Activated T-cell treated with anti-CD3 and anti-CD28 coated beads, Interleukin-2, amount 50 U/mL, for 72 hours (primary cell): Measurements from ENCODE around the gene SPTLC3. TPM values are rescaled to one million over a fixed set of nuclear protein-coding genes. Genes with fewer than 3 reads are reported as not detected.

ENCODE experiments used
- ATAC-seq, 2 donors: fragments of 150-1000 bp; cut with Tn5 transposase; replicated peaks in 1 of 2; 2 replicates each; pipeline ENCODE4 v1.10.0; 2021; ENCODE audit warnings: moderate library complexity in 2 of 2, mild to moderate bottlenecking in 1 of 2
- DNase-seq, 2 donors: peaks; one replicate each; pipeline ENCODE4 v3.0.0; 2021 to 2022; ENCODE audit warnings: mixed read lengths in 1 of 2
- H3K27ac Mint-ChIP-seq: one replicate; pipeline ENCODE4 v1.8.0; 2022; ENCODE audit warnings: mild to moderate bottlenecking, moderate library complexity, mixed read lengths
- H3K27me3 Mint-ChIP-seq: one replicate; pipeline ENCODE4 v1.8.0; 2022; ENCODE audit warnings: low read depth, mixed read lengths
- H3K36me3 Mint-ChIP-seq, 2 donors: one replicate each; pipeline ENCODE4 v1.8.0; 2022; ENCODE audit warnings: mixed read lengths in 2 of 2, mild to moderate bottlenecking in 1 of 2; ENCODE audit not compliant: insufficient read depth in 2 of 2
- H3K4me1 Mint-ChIP-seq: one replicate; pipeline ENCODE4 v1.8.0; 2022; ENCODE audit warnings: low read depth, mixed read lengths
- H3K4me3 Mint-ChIP-seq, 2 donors: one replicate each; pipeline ENCODE4 v1.8.0; 2022; ENCODE audit warnings: mild to moderate bottlenecking in 2 of 2, mixed read lengths in 2 of 2, moderate library complexity in 2 of 2
- H3K9me3 Mint-ChIP-seq, 2 donors: one replicate each; pipeline ENCODE4 v1.8.0; 2022; ENCODE audit warnings: mixed read lengths in 2 of 2
- total RNA-seq, 2 donors: library from RNA; stranded (reverse); gene quantifications; one replicate each; pipeline ENCODE4 v1.2.3, GENCODE V29; 2022

SPTLC3 gene
- total RNA-seq, 2 donors from 2014 or later = 1.4 to 2.0 TPM

- no peaks in the 10 kb centered on the region for H3K36me3 Mint-ChIP-seq
- H3K4me1 Mint-ChIP-seq = no peaks in the 10 kb centered on the region
- no peak overlapping the region for H3K4me3 Mint-ChIP-seq
Measured at GRCh38 chr20:12999201-12999600, 9.6 kb upstream of the SPTLC3 start.

GRCh38 chr20:13002251-13002650 lies 6.5 kb upstream of the SPTLC3 start:
- H3K4me1 Mint-ChIP-seq = no peaks in the 10 kb centered on the region
- ATAC-seq (no peak), DNase-seq (no peak)
- no peak overlapping the region for H3K4me3 Mint-ChIP-seq
- no peaks in the 10 kb centered on the region for H3K9me3 Mint-ChIP-seq
- H3K27me3 Mint-ChIP-seq = no peaks in the 10 kb centered on the region
- H3K36me3 Mint-ChIP-seq = no peaks in the 10 kb centered on the region
- H3K27ac Mint-ChIP-seq = no peak overlapping the region

More at GRCh38 chr20:12999201-12999600, 9.6 kb upstream of the SPTLC3 start:
- ATAC-seq = no peak
- no peak for DNase-seq
- H3K9me3 Mint-ChIP-seq = peaks cover 0 to 2% of the 10 kb centered on the region in 2 donors
- no peak overlapping the region for H3K27ac Mint-ChIP-seq
- no peaks in the 10 kb centered on the region for H3K27me3 Mint-ChIP-seq

- ATAC-seq = no peak
- H3K36me3 Mint-ChIP-seq = no peaks in the 10 kb centered on the region
Measured at GRCh38 chr20:13006825-13007224, 1.9 kb upstream of the SPTLC3 start.

GRCh38 chr20:13007596-13007995 lies 1.2 kb upstream of the SPTLC3 start:
- H3K36me3 Mint-ChIP-seq = no peaks in the 10 kb centered on the region

More at GRCh38 chr20:13006825-13007224, 1.9 kb upstream of the SPTLC3 start:
- Mint-ChIP-seq H3K27ac (no peak overlapping the region), H3K4me3 (no peak overlapping the region), H3K9me3 (no peaks in the 10 kb centered on the region), H3K4me1 (peaks cover 26% of the 10 kb centered on the region), H3K27me3 (no peaks in the 10 kb centered on the region)
- no peak for DNase-seq

GRCh38 chr20:13009682-13010406 lies 1.1 kb downstream of the SPTLC3 start:
- Mint-ChIP-seq H3K4me3 (peak overlapping the region; percentile 69 to 76), H3K9me3 (no peaks in the 10 kb centered on the region), H3K4me1 (peaks cover 32% of the 10 kb centered on the region), H3K36me3 (no peaks in the 10 kb centered on the region), H3K27ac (peak overlapping the region; percentile 11), H3K27me3 (no peaks in the 10 kb centered on the region)
- peak in 1 of 2 donors; percentile 5 for DNase-seq
- ATAC-seq = peak; percentile 72 to 80

More at GRCh38 chr20:13007596-13007995, 1.2 kb upstream of the SPTLC3 start:
- no peak overlapping the region for H3K27ac Mint-ChIP-seq
- no peaks in the 10 kb centered on the region for H3K9me3 Mint-ChIP-seq
- peaks cover 28% of the 10 kb centered on the region for H3K4me1 Mint-ChIP-seq
- no peak overlapping the region for H3K4me3 Mint-ChIP-seq
- no peaks in the 10 kb centered on the region for H3K27me3 Mint-ChIP-seq
- ATAC-seq (no peak), DNase-seq (no peak)

GRCh38 chr20:13012886-13013285 lies 4.1 kb downstream of the SPTLC3 start:
- Mint-ChIP-seq H3K9me3 (no peaks in the 10 kb centered on the region), H3K27me3 (no peaks in the 10 kb centered on the region), H3K36me3 (no peaks in the 10 kb centered on the region), H3K4me1 (peaks cover 32% of the 10 kb centered on the region), H3K4me3 (no peak overlapping the region), H3K27ac (no peak overlapping the region)
- ATAC-seq = no peak
- DNase-seq = no peak

- ATAC-seq = no peak
- peaks cover 31% of the 10 kb centered on the region for H3K4me1 Mint-ChIP-seq
- H3K27me3 Mint-ChIP-seq = no peaks in the 10 kb centered on the region
- no peak overlapping the region for H3K4me3 Mint-ChIP-seq
- DNase-seq = no peak
- no peaks in the 10 kb centered on the region for H3K9me3 Mint-ChIP-seq
- H3K27ac Mint-ChIP-seq = no peak overlapping the region
- no peaks in the 10 kb centered on the region for H3K36me3 Mint-ChIP-seq
Measured at GRCh38 chr20:13013411-13013810, 4.6 kb downstream of the SPTLC3 start.

- peaks cover 11 to 12% of the 10 kb centered on the region in 2 donors for H3K9me3 Mint-ChIP-seq
- H3K4me1 Mint-ChIP-seq = peaks cover 5% of the 10 kb centered on the region
- H3K27ac Mint-ChIP-seq = no peak overlapping the region
- ATAC-seq (peak in 1 of 2 donors; percentile 39), DNase-seq (no peak)
- H3K27me3 Mint-ChIP-seq = no peaks in the 10 kb centered on the region
- H3K36me3 Mint-ChIP-seq = peaks cover 8 to 9% of the 10 kb centered on the region in 2 donors
- no peak overlapping the region for H3K4me3 Mint-ChIP-seq
Measured at GRCh38 chr20:13017235-13017634, 8.5 kb downstream of the SPTLC3 start.

- no peak for DNase-seq
- Mint-ChIP-seq H3K27ac (no peak overlapping the region), H3K9me3 (peaks cover 15 to 16% of the 10 kb centered on the region in 2 donors), H3K27me3 (no peaks in the 10 kb centered on the region), H3K4me1 (peaks cover 5% of the 10 kb centered on the region), H3K4me3 (no peak overlapping the region), H3K36me3 (peaks cover 10 to 14% of the 10 kb centered on the region in 2 donors)
- ATAC-seq = no peak
Measured at GRCh38 chr20:13017883-13018535, 9.2 kb downstream of the SPTLC3 start.

GRCh38 chr20:13021205-13021970 lies 12.6 kb downstream of the SPTLC3 start:
- ATAC-seq (no peak), DNase-seq (no peak)
- H3K4me1 Mint-ChIP-seq = peaks cover 8% of the 10 kb centered on the region
- H3K27me3 Mint-ChIP-seq = no peaks in the 10 kb centered on the region
- peaks cover 12 to 17% of the 10 kb centered on the region in 2 donors for H3K36me3 Mint-ChIP-seq
- H3K27ac Mint-ChIP-seq = no peak overlapping the region
- peaks cover 17 to 18% of the 10 kb centered on the region in 2 donors for H3K9me3 Mint-ChIP-seq
- no peak overlapping the region for H3K4me3 Mint-ChIP-seq

GRCh38 chr20:13022401-13023155 lies 13.8 kb downstream of the SPTLC3 start:
- Mint-ChIP-seq H3K27me3 (no peaks in the 10 kb centered on the region), H3K4me3 (no peak overlapping the region), H3K4me1 (peaks cover 8% of the 10 kb centered on the region), H3K36me3 (peaks cover 12 to 17% of the 10 kb centered on the region in 2 donors), H3K27ac (no peak overlapping the region), H3K9me3 (peaks cover 17 to 18% of the 10 kb centered on the region in 2 donors)
- no peak for ATAC-seq
- no peak for DNase-seq

- Mint-ChIP-seq H3K36me3 (peaks cover 12 to 17% of the 10 kb centered on the region in 2 donors), H3K27me3 (no peaks in the 10 kb centered on the region), H3K4me3 (no peak overlapping the region), H3K4me1 (peaks cover 8% of the 10 kb centered on the region), H3K9me3 (peaks cover 15 to 17% of the 10 kb centered on the region in 2 donors), H3K27ac (no peak overlapping the region)
- DNase-seq (no peak), ATAC-seq (no peak)
Measured at GRCh38 chr20:13024596-13024995, 15.8 kb downstream of the SPTLC3 start.
